Endothelial cell (in vitro differentiated cells): ENCODE measurements around the gene CCDC92. TPM values are rescaled to one million over a fixed set of nuclear protein-coding genes. Genes with fewer than 3 reads are reported as not detected.

Experiments
- DNase-seq: peaks from one replicate; pipeline ENCODE4 v3.0.0; 2021; ENCODE audit warnings: low spot score
- H3K27ac Mint-ChIP-seq: one replicate; pipeline ENCODE4 v1.8.0; 2021; ENCODE audit warnings: mixed read lengths, inconsistent platforms; ENCODE audit not compliant: unreplicated experiment
- H3K27me3 Mint-ChIP-seq: one replicate; pipeline ENCODE4 v1.8.0; 2021; ENCODE audit warnings: mild to moderate bottlenecking, moderate library complexity, mixed read lengths, inconsistent platforms; ENCODE audit not compliant: unreplicated experiment
- H3K36me3 Mint-ChIP-seq: one replicate; pipeline ENCODE4 v1.8.0; 2021; ENCODE audit warnings: mild to moderate bottlenecking, low read depth, mixed read lengths, inconsistent platforms; ENCODE audit not compliant: unreplicated experiment
- H3K4me1 Mint-ChIP-seq: one replicate; pipeline ENCODE4 v1.8.0; 2021; ENCODE audit warnings: mild to moderate bottlenecking, mixed read lengths, inconsistent platforms; ENCODE audit not compliant: unreplicated experiment
- H3K4me3 Mint-ChIP-seq: one replicate; pipeline ENCODE4 v1.8.0; 2021; ENCODE audit warnings: mild to moderate bottlenecking, mixed read lengths, inconsistent platforms; ENCODE audit not compliant: unreplicated experiment
- H3K9me3 Mint-ChIP-seq: one replicate; pipeline ENCODE4 v1.8.0; 2021; ENCODE audit warnings: mixed read lengths, inconsistent platforms; ENCODE audit not compliant: unreplicated experiment
- CTCF ChIP-seq: fragments of 200-600 bp; sonication (generic); IDR thresholded peaks from one replicate; pipeline ENCODE4 v1.5.0; 2021; ENCODE audit warnings: antibody characterized with exemption; ENCODE audit not compliant: unreplicated experiment
- total RNA-seq: library from RNA; stranded (reverse); fragmentation: NEBNext Ultra II Directional; extraction: Animal tissue kit (Norgen Biotek cat#: 25700); gene quantifications from one replicate; pipeline ENCODE4 v1.2.1, GENCODE V29; 2021; ENCODE audit not compliant: unreplicated experiment

CCDC92 gene
- total RNA-seq, 1 donor from 2014 or later = 25.0 TPM

- Mint-ChIP-seq H3K4me3 (peak overlapping the region; percentile 70), H3K9me3 (peaks cover 8% of the 10 kb centered on the region), H3K27ac (no peak overlapping the region), H3K4me1 (peaks cover 4% of the 10 kb centered on the region), H3K36me3 (peaks cover 43% of the 10 kb centered on the region), H3K27me3 (peaks cover 10% of the 10 kb centered on the region)
- DNase-seq = no peak
- no peak for TF ChIP-seq CTCF
These were observed 34.7 kb downstream of the CCDC92 start for GRCh38 chr12:123937707-123938591.

GRCh38 chr12:123936956-123937706, 35.5 kb downstream of the CCDC92 start:
- TF ChIP-seq CTCF = no peak
- Mint-ChIP-seq H3K4me1 (peaks cover 4% of the 10 kb centered on the region), H3K9me3 (peaks cover 4% of the 10 kb centered on the region), H3K27me3 (peaks cover 6% of the 10 kb centered on the region), H3K4me3 (peak overlapping the region; percentile 70), H3K36me3 (peaks cover 34% of the 10 kb centered on the region), H3K27ac (no peak overlapping the region)
- DNase-seq = no peak

- H3K36me3 Mint-ChIP-seq = peaks cover 28% of the 10 kb centered on the region
- TF ChIP-seq CTCF = no peak
- no peak for DNase-seq
- H3K27ac Mint-ChIP-seq = no peak overlapping the region
- H3K4me3 Mint-ChIP-seq = peak overlapping the region; percentile 39
- H3K4me1 Mint-ChIP-seq = peaks cover 4% of the 10 kb centered on the region
- peaks cover 6% of the 10 kb centered on the region for H3K27me3 Mint-ChIP-seq
- no peaks in the 10 kb centered on the region for H3K9me3 Mint-ChIP-seq
These were observed 36.2 kb downstream of the CCDC92 start for GRCh38 chr12:123936471-123936870.

- H3K9me3 Mint-ChIP-seq = no peaks in the 10 kb centered on the region
- peaks cover 6% of the 10 kb centered on the region for H3K27me3 Mint-ChIP-seq
- no peak overlapping the region for H3K4me3 Mint-ChIP-seq
- no peak for DNase-seq
- TF ChIP-seq CTCF = no peak
- H3K27ac Mint-ChIP-seq = no peak overlapping the region
- peaks cover 4% of the 10 kb centered on the region for H3K4me1 Mint-ChIP-seq
- peaks cover 23% of the 10 kb centered on the region for H3K36me3 Mint-ChIP-seq
These were observed 36.7 kb downstream of the CCDC92 start for GRCh38 chr12:123935956-123936355.
